GM23338 (cell line): Measurements from ENCODE around the gene RPS26. TPM values are rescaled to one million over a fixed set of nuclear protein-coding genes. Genes with fewer than 3 reads are reported as not detected.

Source experiments
- ATAC-seq: fragments of 200-7000 bp; cut with Tn5 transposase; 3 replicates; pipeline ENCODE4 v1.9.1; 2020
- DNase-seq: peaks from one replicate; pipeline ENCODE4 v3.0.0-alpha.2; 2015; ENCODE audit warnings: low spot score
- H2AFZ ChIP-seq: fragments of 200-600 bp; sonication (generic); 2 replicates; pipeline ENCODE4 v1.8.0; 2016; ENCODE audit warnings: antibody characterized with exemption, mild to moderate bottlenecking, moderate library complexity
- H3F3A ChIP-seq: fragments of 200-600 bp; sonication (generic); replicated peaks from 2 replicates; pipeline ENCODE4 v1.8.0; 2017; ENCODE audit warnings: antibody characterized with exemption, mixed run types, low read depth
- H3K27ac ChIP-seq: fragments of 200-600 bp; sonication (generic); 2 replicates; pipeline ENCODE4 v1.6.1; 2016; ENCODE audit warnings: low read depth
- H3K27me3 ChIP-seq: fragments of 200-600 bp; sonication (generic); 2 replicates; pipeline ENCODE4 v1.8.0; 2016; ENCODE audit warnings: mild to moderate bottlenecking, mixed run types, moderate library complexity; ENCODE audit not compliant: insufficient read depth
- H3K36me3 ChIP-seq: fragments of 200-600 bp; sonication (generic); 2 replicates; pipeline ENCODE4 v1.8.0; 2016; ENCODE audit warnings: mild to moderate bottlenecking; ENCODE audit not compliant: insufficient read depth
- H3K4me1 ChIP-seq: fragments of 200-600 bp; sonication (generic); 2 replicates; pipeline ENCODE4 v1.8.0; 2016; ENCODE audit warnings: mild to moderate bottlenecking, moderate library complexity; ENCODE audit not compliant: insufficient read depth
- H3K4me2 ChIP-seq: fragments of 200-600 bp; sonication (generic); 2 replicates; pipeline ENCODE4 v1.7.1; 2017; ENCODE audit warnings: mixed run types
- H3K4me3 ChIP-seq: fragments of 200-600 bp; sonication (generic); 2 replicates; pipeline ENCODE4 v1.6.1; 2016; ENCODE audit warnings: mixed run types
- H3K79me2 ChIP-seq: fragments of 200-600 bp; sonication (generic); replicated peaks from 2 replicates; pipeline ENCODE4 v1.8.0; 2017; ENCODE audit warnings: mild to moderate bottlenecking; ENCODE audit not compliant: insufficient read depth
- H3K9me2 ChIP-seq: fragments of 200-600 bp; sonication (generic); 2 replicates; pipeline ENCODE4 v1.8.0; 2017; ENCODE audit not compliant: insufficient read depth
- H4K20me1 ChIP-seq: fragments of 200-600 bp; sonication (generic); replicated peaks from 2 replicates; pipeline ENCODE4 v1.8.0; 2017; ENCODE audit warnings: mild to moderate bottlenecking; ENCODE audit not compliant: insufficient read depth
- H3K27ac Mint-ChIP-seq: 2 replicates; pipeline ENCODE4 v1.8.0; 2020; ENCODE audit warnings: inconsistent platforms, mild to moderate bottlenecking, moderate library complexity, mixed read lengths
- H3K27me3 Mint-ChIP-seq: 3 replicates; pipeline ENCODE4 v1.8.0; 2022; ENCODE audit warnings: low read depth, mild to moderate bottlenecking, moderate library complexity, mixed read lengths, inconsistent platforms; ENCODE audit not compliant: insufficient read depth, poor library complexity
- H3K36me3 Mint-ChIP-seq: 3 replicates; pipeline ENCODE4 v1.8.0; 2021; ENCODE audit warnings: low read depth, mild to moderate bottlenecking, inconsistent platforms, moderate library complexity, mixed read lengths
- H3K4me1 Mint-ChIP-seq: 3 replicates; pipeline ENCODE4 v1.8.0; 2020; ENCODE audit warnings: mild to moderate bottlenecking, inconsistent platforms, mixed read lengths
- H3K4me3 Mint-ChIP-seq: 3 replicates; pipeline ENCODE4 v1.8.0; 2021; ENCODE audit warnings: moderate library complexity, mild to moderate bottlenecking, inconsistent platforms, mixed read lengths
- H3K9me3 Mint-ChIP-seq: 3 replicates; pipeline ENCODE4 v1.8.0; 2020; ENCODE audit warnings: moderate library complexity, mild to moderate bottlenecking, inconsistent platforms, mixed read lengths
- CREB1 ChIP-seq: fragments of 250-450 bp; sonication (Bioruptor Pico); IDR thresholded peaks from 2 replicates; pipeline ENCODE4 v1.5.0; 2020; ENCODE audit warnings: low read depth, mild to moderate bottlenecking, moderate library complexity
- CTCF ChIP-seq, 2 experiments: fragments of 200-600 bp in 1 of 2; sonication (generic) in 1 of 2; conservative IDR thresholded peaks; 2 replicates each; pipeline versions ENCODE4 v1.5.1 to v1.6.1; 2016 to 2017; ENCODE audit warnings: antibody characterized with exemption in 2 of 2, low read depth in 2 of 2, mild to moderate bottlenecking in 2 of 2, moderate library complexity in 1 of 2
- ETS1 ChIP-seq: IDR thresholded peaks from 2 replicates; pipeline ENCODE4 v1.6.1; 2016; ENCODE audit warnings: antibody characterized with exemption
- EZH2 ChIP-seq: fragments of 200-600 bp; sonication (generic); IDR thresholded peaks from one replicate; pipeline ENCODE4 v1.8.0; 2017; ENCODE audit warnings: antibody characterized with exemption, mild to moderate bottlenecking, low read depth; ENCODE audit not compliant: unreplicated experiment
- EZH2phosphoT487 ChIP-seq: fragments of 200-600 bp; sonication (generic); IDR thresholded peaks from one replicate; pipeline ENCODE4 v1.8.1; 2018; ENCODE audit warnings: antibody characterized with exemption; ENCODE audit not compliant: unreplicated experiment
- JUNB ChIP-seq: IDR thresholded peaks from one replicate; pipeline ENCODE4 v1.6.1; 2016; ENCODE audit warnings: antibody characterized with exemption; ENCODE audit not compliant: unreplicated experiment
- NANOG ChIP-seq: IDR thresholded peaks from 2 replicates; pipeline ENCODE4 v1.6.1; 2016; ENCODE audit warnings: antibody characterized with exemption, borderline replicate concordance
- POLR2AphosphoS5 ChIP-seq: IDR thresholded peaks from 2 replicates; pipeline ENCODE4 v1.6.1; 2016; ENCODE audit warnings: antibody characterized with exemption, low read depth
- REST ChIP-seq: IDR thresholded peaks from one replicate; pipeline ENCODE4 v1.6.1; 2018; ENCODE audit warnings: antibody characterized with exemption; ENCODE audit not compliant: unreplicated experiment
- STAT1 ChIP-seq: IDR thresholded peaks from one replicate; pipeline ENCODE4 v1.6.1; 2016; ENCODE audit warnings: antibody characterized with exemption; ENCODE audit not compliant: unreplicated experiment
- ZNF114 ChIP-seq: fragments of 250-450 bp; sonication (Bioruptor Pico); IDR thresholded peaks from 2 replicates; pipeline ENCODE4 v1.5.0; 2020; ENCODE audit warnings: mild to moderate bottlenecking, moderate library complexity
- ZNF331 ChIP-seq: fragments of 250-450 bp; sonication (Bioruptor Pico); IDR thresholded peaks from 2 replicates; pipeline ENCODE4 v1.5.0; 2020; ENCODE audit warnings: low read depth, mild to moderate bottlenecking, moderate library complexity
- ZNF462 ChIP-seq: fragments of 250-450 bp; sonication (Bioruptor Pico); IDR thresholded peaks from 2 replicates; pipeline ENCODE4 v1.5.0; 2020; ENCODE audit warnings: mild to moderate bottlenecking, moderate library complexity
- polyA plus RNA-seq: library from polyadenylated mRNA; unstranded; fragments of >200 nt; fragmentation: Nextera tagmentation; extraction: Ambion mirVana; gene quantifications from 2 replicates; pipeline ENCODE4 v1.2.1, GENCODE V29; 2016
- total RNA-seq: library from RNA; depleted of rRNA; stranded (reverse); fragments of >200 nt; shearing (Covaris generic); gene quantifications from 2 replicates; pipeline ENCODE4 v1.2.3, GENCODE V29; 2014

Gene RPS26
- total and polyA plus RNA-seq, 2 experiments from 2014 or later: 655 to 772 TPM

GRCh38 chr12:55995366-55995765, 46.4 kb upstream of the RPS26 start:
- Histone ChIP-seq H3K4me1 (0 out of 2 replicates have a peak, but pooled peaks cover 4% of the 10 kb centered on the region), H3K4me2 (no peak overlapping the region), H3K27ac (no peak overlapping the region), H2AFZ (no peak overlapping the region), H3K4me3 (no peak overlapping the region), H3K79me2 (peaks cover 8% of the 10 kb centered on the region; the same call in 1 of the 2 replicates), H3F3A (peaks cover 7% of the 10 kb centered on the region; the same call in 1 of the 2 replicates), H3K9me2 (no peaks in the 10 kb centered on the region), H4K20me1 (no peaks in the 10 kb centered on the region), H3K27me3 (no peaks in the 10 kb centered on the region), H3K36me3 (peaks cover 27% of the 10 kb centered on the region)
- H3K27me3 Mint-ChIP-seq: peaks cover 8% of the 10 kb centered on the region
- TF ChIP-seq CTCF (conservative IDR thresholded peaks at IDR 0.05; ENCODE audit: low read depth in 2 of 2) (no peak), ZNF462 (no peak), EZH2 (no peak), POLR2AphosphoS5 (no peak), ZNF114 (no peak), CREB1 (CRISPR knock-in tag) (no peak), ETS1 (no peak), NANOG (no peak), JUNB (no peak), ZNF331 (no peak), REST (no peak), EZH2phosphoT487 (no peak), STAT1 (no peak)
- no peaks in the 10 kb centered on the region; the same call in 2 of the 3 replicates for H3K4me1 Mint-ChIP-seq
- no peak overlapping the region for H3K27ac Mint-ChIP-seq
- DNase-seq: no peak
- no peaks in the 10 kb centered on the region for H3K9me3 Mint-ChIP-seq
- H3K36me3 Mint-ChIP-seq: peaks cover 49% of the 10 kb centered on the region
- no peak overlapping the region; the same call in 2 of the 3 replicates for H3K4me3 Mint-ChIP-seq
- no peak for ATAC-seq
